ENCODE results near the gene DTX2.
A peak's percentile ranks its signal among the peaks of the same experiment; 100 is the strongest.
"Not testable (repeated sequence)": the region's sequence is repeated elsewhere in the genome, so short reads cannot be mapped to it uniquely, and the experiment has no call there.

DTX2 gene

GRCh38 chr7:76445577-76446008 lies 15.9 kb upstream of the DTX2 start:
- DNase-seq, result peak in 1 of 2 experiments; percentile 13

GRCh38 chr7:76457017-76457416 lies 4.5 kb upstream of the DTX2 start:
- DNase-seq, result not testable (repeated sequence)

- not testable (repeated sequence) for DNase-seq
These were observed 3.0 kb upstream of the DTX2 start for GRCh38 chr7:76458504-76458903.

- not testable (repeated sequence) for DNase-seq
These were observed 742 bp upstream of the DTX2 start for GRCh38 chr7:76460767-76461166.

GRCh38 chr7:76462271-76462882 lies 868 bp downstream of the DTX2 start:
- DNase-seq, result not testable (repeated sequence)

- DNase-seq, result not testable (repeated sequence)
These were observed 3.5 kb downstream of the DTX2 start for GRCh38 chr7:76464959-76465358.

- not testable (repeated sequence) for DNase-seq
These were observed 4.4 kb downstream of the DTX2 start for GRCh38 chr7:76465950-76466349.

GRCh38 chr7:76467743-76468404 lies 6.4 kb downstream of the DTX2 start:
- DNase-seq, result not testable (repeated sequence)

- DNase-seq, result not testable (repeated sequence)
These were observed 10.2 kb downstream of the DTX2 start for GRCh38 chr7:76471556-76472221.

GRCh38 chr7:76473097-76473496 lies 11.6 kb downstream of the DTX2 start:
- not testable (repeated sequence) for DNase-seq

GRCh38 chr7:76476280-76476679 lies 14.8 kb downstream of the DTX2 start:
- DNase-seq, result not testable (repeated sequence)

GRCh38 chr7:76476742-76477474 lies 15.4 kb downstream of the DTX2 start:
- DNase-seq, result not testable (repeated sequence)

- DNase-seq, result not testable (repeated sequence)
These were observed 18.1 kb downstream of the DTX2 start for GRCh38 chr7:76479628-76480027.

GRCh38 chr7:76480403-76481253 lies 19.1 kb downstream of the DTX2 start:
- DNase-seq, result not testable (repeated sequence)

GRCh38 chr7:76482660-76483059 lies 21.2 kb downstream of the DTX2 start:
- DNase-seq, result not testable (repeated sequence)

GRCh38 chr7:76483081-76483480 lies 21.6 kb downstream of the DTX2 start:
- not testable (repeated sequence) for DNase-seq

GRCh38 chr7:76484456-76484855 lies 22.9 kb downstream of the DTX2 start:
- not testable (repeated sequence) for DNase-seq

GRCh38 chr7:76485822-76486610 lies 24.5 kb downstream of the DTX2 start:
- not testable (repeated sequence) for DNase-seq

GRCh38 chr7:76486618-76487017 lies 25.1 kb downstream of the DTX2 start:
- DNase-seq, result peak; percentile 16 to 46

GRCh38 chr7:76487969-76488368 lies 26.5 kb downstream of the DTX2 start:
- DNase-seq, result not testable (repeated sequence)

- not testable (repeated sequence) for DNase-seq
These were observed 30.6 kb downstream of the DTX2 start for GRCh38 chr7:76492139-76492538.

Measured in activated CD4-positive, alpha-beta T cell treated with anti-CD3 and anti-CD28 coated beads, Interleukin-2, amount 50 U/mL, for 48 hours (primary cell).